ENCODE data around the gene DOLK.

Gene DOLK

DNA sequence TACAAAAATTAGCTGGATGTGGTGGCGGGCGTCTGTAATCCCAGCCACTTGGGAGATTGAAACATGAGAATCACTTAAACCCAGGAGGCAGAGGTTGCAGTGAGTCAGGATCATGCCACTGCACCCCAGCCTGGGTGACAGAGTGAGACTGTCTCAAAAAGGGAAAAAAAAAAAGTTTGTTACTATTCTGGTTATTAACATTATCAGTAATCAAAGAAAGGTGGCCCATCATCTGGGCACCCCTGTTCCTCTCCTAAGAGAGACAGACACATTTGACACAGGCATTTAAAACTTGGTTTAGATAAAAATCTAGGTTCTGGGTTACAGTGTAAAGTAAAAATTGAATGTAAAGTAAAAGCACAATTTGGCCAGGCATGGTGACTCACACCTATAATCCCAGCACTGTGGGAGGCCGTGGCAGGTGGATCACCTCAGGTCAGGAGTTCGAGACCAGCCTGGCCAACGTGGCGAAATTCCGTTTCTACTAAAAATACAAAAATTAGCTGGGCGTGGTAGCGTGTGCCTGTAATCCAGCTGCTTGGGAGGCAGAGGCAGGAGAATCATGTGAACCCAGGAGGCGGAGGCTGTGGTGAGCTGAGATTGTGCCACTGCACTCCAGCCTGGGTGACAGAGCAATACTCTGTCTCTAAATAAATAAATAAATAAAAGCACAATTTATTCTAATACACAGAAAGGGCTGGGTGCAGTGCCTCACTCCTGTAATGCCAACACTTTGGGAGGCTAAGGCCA, 43.4 kb downstream of the DOLK start:
- no peak for DNase-seq

- no peak for DNase-seq
Measured at GRCh38 chr9:128903079-128903461, 44.3 kb downstream of the DOLK start.

DNA sequence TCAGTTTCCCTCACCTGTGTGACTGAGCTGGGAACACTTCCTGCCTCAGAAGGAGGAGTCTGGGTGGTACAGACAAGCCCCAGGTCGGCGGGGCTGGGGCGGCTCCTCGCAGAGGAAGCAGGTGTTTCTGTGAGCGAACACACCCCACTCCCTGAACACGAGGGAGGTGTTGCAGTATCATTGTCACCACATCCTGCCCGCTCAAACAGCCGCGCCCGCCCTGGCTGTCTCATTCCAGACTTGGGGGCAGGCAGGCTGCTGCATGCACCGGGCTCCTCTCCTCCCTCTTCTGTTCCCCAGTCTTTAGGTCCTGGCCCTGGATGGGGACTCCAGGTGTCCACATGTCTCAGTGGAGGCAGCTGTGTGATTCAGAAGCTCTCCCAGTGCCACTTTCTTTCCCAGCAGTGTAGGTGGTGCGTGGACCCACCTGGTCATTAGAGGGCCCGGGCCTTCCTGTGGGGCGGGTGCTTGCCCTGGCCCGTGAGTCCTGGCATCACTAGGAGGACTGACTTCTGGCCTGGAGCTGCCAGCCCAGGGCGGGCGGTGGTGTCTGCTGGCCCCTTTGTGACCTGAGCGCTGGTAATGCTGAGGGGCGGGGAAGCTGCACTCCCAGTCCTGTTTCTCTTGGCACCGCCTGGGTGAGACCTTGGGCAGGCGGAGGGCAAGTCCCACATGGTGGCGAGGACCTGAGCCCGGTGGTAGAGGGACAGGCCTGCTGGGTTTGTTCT, 44.9 kb downstream of the DOLK start:
- no peak for DNase-seq

- DNase-seq: no peak
Measured at GRCh38 chr9:128901822-128902221, 45.6 kb downstream of the DOLK start.

DNA sequence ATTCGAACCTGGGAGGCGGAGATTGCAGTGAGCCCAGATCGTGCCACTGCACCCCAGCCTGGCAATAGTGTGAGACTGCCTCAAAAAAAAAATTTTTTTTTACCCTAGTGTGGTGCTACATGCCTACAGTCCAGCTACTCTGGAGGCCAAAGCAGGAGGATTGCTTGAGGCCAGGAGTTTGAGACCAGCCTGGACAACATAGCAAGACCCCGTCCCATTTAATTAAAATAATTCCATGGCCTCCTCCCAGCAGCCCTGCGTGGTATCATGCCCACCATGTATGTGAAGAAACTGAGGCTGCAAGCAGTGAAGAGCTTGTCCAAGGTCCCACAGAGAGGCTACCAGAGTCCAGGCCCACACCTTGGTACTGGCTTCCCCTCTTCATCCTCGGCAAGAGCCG, 46.0 kb downstream of the DOLK start:
- no peak for DNase-seq

DNA sequence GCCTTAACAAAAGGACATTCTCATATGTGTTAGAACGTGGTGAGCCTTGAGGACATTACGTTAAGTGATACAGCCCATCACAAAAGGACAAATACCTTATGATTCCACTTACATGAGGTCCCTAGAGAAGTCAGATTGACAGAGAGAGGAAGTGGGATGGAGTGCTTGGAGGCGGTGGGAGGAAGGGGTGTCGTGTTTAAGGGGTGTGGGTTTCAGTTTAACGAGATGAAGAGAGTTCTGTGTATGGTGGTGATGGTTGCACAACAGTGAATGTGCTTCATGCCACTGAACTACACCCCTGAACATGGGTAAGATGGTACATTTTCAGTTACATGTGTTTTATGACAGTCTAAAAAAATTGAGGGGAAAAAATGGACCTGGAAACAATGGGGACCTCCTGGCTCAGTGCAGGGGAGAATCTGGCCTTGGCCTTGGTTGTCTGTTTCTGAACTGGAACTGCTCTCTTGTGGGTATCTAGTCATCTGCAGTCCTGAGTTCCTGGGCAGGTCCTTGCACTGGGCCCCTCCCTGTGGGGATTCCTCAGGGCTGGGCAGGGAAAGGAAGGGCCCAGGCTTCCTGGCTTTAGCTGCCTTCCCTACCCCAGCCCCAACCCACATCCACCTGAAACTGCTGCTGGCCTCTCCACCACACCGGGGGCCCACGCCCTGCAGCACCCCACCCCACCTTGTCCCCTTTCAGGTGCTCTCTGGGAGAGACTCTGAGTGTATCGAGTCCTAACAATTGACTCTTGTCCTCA, 47.7 kb downstream of the DOLK start:
- no peak for DNase-seq

DNA sequence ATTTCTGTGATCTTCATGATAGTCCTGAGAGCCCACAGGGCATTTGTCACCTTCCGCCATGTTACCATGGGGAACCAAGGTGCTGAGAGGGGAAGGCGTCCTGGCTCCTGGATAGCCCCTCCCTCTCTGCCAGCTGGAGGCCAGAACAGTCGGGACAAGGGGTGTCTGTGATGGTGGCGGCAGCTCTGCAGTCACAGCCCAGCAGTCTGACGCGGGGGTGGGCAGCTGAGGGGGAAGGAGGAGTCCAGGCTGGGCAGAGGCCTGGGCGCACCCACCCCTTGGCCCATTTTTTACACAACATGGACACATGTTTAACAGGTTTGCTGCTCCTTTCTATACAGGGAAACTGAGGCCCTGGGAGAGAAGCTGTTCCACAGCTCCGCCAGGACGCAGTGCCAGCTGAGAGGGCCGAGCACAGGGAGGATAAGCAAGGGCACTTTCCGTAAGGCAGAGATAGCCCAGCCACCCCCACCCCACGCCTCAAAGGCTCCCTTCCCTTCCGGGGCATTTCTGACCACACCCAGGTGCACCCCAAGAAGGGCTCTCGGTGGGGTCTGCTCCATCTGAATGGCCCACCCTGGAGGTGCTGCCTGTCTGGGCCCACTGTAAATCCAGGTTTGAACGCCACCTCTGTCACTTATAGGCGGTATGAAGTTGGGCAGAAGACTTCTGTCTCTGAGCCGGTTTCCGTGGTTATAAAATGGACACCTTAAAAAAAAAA, 48.4 kb downstream of the DOLK start:
- DNase-seq: no peak

DNA sequence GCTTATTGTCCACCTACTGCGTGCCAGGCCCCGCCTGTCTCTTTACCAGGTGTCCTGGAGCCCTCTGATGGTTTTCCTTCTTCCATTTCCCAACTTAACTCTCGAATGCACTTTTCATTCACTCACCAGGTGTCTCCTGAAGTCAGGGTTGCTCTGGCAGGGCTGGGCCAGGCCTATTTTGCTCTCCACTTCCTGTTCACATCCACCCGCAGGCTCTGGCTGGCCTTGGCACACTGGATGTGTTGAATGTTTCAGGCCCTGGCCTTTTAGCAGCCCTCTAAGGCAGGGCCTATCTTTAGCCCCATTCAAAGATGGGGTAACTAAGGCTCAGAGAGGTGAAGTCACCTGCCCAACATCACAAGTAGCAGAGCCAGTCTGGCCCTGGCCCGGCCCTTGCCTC, 49.0 kb downstream of the DOLK start:
- no peak for DNase-seq

DNA sequence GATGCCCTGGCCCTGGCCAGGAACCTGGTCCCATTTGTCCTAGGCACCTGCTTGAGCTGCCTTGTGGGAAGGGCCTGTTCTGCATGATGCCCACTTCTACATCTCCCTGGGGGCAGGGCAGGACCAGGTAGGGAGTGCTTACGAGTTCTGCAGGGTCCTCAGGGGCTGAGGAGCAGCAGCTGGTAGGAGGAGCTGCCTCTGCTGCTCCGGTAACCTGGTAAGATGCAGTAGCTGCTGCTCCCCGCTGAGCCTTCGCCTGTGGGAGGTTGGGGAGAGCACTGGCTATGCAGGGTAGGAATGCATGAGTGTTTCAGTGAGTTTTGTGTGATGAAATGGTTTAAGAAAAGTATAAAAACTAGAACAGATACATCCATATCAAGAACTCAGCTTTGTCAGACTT, 51.8 kb downstream of the DOLK start:
- no peak for DNase-seq
